Measurements from ENCODE around the gene GRIN3B.
"Not testable (repeated sequence)": the region's sequence is repeated elsewhere in the genome, so short reads cannot be mapped to it uniquely, and the experiment has no call there.

GRIN3B gene

DNA sequence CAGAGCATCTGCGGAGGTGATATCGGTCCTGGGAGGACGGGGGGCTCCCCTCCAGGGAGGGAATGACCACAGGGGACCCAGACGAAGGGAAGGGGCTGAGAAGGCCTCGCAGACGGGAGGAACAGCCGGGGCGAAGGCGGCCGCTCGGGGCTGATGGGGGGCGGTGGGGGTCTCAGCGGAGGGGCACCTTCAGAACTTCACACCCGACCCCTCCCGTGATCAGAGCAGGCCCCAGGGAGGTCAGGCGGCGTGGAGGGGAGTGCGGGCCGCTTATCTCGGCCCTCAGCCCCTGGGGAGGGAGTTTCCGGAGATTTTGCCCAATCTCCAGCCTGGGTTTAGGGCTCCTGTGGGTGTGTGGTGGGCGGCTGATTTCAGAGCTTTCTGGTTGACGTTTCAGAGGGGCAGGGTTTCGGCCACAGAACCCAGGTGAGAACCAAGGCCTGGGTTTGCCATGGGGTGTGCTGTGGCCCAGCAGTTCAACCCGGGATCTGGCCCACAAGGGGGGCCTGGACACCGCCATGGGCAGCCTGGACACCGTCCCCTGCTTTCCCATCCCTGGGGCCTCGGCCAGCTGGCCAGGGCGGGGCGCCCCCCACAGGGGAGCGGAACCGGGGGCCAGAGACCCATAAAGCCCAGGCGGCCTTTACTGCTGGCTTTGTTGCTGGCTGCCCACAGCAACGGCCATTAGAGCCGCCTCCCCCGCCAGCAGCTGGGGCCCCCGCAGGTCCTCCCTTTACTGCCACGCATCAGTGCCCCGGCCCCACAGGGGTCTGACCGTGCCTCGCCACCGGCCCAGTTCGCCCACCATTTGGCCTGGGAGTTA, 45.3 kb upstream of the GRIN3B start:
- H3K4me3 ChIP-seq (ENCODE audit: low read length) = no peak overlapping the region
- TF ChIP-seq, protein P1, sequence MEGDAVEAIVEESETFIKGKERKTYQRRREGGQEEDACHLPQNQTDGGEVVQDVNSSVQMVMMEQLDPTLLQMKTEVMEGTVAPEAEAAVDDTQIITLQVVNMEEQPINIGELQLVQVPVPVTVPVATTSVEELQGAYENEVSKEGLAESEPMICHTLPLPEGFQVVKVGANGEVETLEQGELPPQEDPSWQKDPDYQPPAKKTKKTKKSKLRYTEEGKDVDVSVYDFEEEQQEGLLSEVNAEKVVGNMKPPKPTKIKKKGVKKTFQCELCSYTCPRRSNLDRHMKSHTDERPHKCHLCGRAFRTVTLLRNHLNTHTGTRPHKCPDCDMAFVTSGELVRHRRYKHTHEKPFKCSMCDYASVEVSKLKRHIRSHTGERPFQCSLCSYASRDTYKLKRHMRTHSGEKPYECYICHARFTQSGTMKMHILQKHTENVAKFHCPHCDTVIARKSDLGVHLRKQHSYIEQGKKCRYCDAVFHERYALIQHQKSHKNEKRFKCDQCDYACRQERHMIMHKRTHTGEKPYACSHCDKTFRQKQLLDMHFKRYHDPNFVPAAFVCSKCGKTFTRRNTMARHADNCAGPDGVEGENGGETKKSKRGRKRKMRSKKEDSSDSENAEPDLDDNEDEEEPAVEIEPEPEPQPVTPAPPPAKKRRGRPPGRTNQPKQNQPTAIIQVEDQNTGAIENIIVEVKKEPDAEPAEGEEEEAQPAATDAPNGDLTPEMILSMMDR (conservative IDR thresholded peaks at IDR 0.05; ENCODE audit: low read length) = no peak
- DNase-seq (ENCODE audit: low read depth) = no peak

DNA sequence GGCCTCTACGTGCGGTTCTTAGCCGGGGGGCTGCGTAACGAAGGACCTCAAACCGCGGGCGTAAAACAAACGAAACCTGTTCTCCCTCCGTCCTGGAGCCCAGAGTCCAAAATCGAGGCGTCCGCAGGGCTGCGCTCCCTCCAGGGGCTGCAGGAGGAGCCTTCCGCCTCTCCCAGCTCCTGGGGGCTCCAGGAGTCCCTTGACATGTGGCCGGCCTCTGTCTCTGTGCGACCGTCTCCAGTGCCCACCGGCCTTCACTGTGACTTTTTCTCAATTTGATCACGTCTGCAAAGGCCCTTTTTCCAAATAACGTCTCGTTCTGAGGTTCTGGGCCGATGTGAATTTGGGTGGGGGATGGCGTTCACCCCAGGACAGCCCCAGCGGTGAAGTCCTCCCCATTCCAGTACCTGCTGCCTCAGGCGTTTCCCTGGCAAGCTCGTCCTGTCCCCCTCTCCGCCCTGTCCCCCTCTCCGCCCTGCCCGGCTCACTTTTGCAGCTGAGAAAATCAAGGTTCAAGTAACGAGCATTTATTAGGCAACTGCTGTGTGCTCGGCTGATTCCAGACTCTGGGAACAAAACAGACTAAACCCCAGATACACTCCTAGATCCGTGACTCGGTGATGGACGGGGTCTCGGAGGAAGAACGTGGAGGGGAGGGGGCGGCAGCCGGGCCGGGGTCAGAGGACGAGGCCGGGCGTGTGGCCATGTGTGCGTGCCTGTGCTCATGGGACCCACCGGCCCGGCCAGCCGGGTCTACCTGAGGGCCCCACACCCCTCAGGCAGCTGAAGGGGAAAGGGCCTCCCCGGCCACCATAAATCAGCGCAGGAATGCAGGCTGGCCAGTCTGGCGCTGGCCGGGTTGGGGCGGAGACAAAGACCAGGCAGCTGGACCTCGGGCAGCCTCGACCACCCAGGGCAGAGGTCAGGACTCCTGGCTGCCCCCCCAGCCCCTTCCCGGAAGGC, 44.1 kb upstream of the GRIN3B start:
- TF ChIP-seq, protein P1 (conservative IDR thresholded peaks at IDR 0.05; ENCODE audit: low read length) = no peak
- no peak overlapping the region for H3K4me3 ChIP-seq (ENCODE audit: low read length)
- no peak for DNase-seq (ENCODE audit: low read depth)

DNA sequence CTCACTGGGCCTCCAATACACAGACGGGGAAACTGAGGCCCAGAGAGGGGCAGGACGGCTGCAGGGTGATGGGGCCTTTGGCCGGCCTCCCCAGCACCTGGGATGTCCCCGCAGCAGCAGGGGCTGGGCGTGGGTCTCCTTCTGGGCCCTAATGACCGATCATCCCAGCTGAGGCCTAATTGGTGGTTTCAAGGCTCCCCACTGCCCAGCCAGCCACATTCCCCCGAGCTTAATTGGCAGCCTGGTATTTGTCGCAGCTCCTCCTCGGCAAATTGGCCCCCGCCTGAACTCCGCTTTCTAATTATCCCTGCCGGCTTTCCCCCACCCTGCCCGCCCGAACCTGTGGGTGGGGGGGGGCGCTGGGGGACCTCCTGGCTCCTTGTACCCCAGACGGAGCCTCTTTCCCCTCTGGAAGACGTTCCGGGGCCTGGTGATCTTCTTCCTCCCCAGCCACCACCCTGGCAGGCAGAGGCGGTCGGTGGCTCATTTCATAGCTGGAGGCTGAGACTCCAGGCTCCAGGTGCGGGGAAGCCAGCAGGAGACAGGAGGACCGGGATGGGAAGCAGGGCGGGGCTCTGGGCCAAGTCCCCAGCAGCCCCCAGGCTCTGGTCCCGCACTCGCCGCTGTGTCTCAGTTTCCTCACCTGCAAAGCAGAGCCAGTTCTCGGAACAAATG, 43.3 kb upstream of the GRIN3B start:
- peak; percentile 67 for DNase-seq (ENCODE audit: low read depth)
- TF ChIP-seq, protein P1 (conservative IDR thresholded peaks at IDR 0.05; ENCODE audit: low read length) = no peak
- no peak overlapping the region for H3K4me3 ChIP-seq (ENCODE audit: low read length)

DNA sequence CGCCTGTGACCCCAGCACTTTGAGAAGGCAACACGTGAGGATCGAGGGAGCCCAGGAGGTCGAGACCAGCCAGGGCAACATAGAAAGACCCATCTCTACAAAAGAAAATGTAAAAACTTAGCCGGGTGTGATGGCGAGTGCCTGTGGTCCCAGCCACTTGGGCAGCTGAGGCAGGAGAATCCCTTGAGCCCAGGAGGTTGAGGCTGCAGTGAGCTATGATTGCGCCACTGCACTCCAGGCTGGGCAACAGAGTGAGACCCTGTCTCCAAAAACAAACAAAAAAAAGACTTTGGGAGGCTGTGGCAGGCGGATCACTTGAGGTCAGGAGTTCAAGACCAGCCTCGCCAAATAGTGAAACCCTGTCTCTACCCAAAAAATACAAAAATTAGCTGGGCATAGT, 42.6 kb upstream of the GRIN3B start:
- not testable (repeated sequence) for H3K4me3 ChIP-seq (ENCODE audit: low read length); DNase-seq (ENCODE audit: low read depth)

DNA sequence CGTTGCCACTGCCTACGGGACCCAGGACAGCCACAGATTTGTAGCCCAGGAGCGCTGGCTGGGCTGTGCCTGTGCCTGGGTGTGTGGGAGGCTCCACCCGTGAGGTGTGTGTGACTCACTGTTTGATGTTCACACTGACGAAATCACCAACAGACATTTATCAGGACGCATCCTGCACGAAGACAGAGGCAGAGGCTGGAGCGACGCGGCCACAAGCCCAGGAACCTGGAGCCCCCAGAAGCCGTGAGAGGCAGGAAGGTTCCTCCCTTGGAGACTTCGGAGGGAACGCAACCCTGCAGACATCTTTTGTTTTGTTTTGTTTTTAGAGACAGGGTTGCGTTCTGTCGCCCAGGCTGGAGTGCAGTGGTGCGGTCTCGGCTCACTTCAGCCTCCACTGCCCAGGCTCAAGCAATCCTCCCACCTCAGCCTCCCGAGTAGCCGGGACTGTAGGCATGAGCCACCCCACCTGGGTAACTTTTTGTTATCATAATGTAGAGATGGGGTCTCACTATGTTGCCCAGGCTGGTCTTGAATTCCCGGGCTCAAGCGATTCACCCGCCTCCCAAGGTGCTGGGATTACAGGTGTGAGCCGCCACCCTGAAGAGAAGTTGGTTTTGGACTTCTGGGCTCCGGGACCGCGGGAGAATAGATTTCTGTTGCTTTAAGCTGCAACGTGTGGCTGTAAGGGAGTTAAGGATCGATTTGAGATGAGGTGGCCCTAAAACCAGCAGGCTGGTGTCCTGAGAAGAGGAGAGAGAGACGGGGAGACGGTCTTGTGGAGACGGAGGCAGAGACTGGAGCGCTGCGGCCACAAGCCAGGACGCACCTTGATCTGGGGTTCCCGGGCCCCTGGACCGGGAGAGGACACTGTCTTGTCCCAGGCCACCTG, 41.0 kb upstream of the GRIN3B start:
- DNase-seq (ENCODE audit: low read depth) = no peak
- TF ChIP-seq, protein P1 (conservative IDR thresholded peaks at IDR 0.05; ENCODE audit: low read length) = no peak
- H3K4me3 ChIP-seq (ENCODE audit: low read length) = no peak overlapping the region

DNA sequence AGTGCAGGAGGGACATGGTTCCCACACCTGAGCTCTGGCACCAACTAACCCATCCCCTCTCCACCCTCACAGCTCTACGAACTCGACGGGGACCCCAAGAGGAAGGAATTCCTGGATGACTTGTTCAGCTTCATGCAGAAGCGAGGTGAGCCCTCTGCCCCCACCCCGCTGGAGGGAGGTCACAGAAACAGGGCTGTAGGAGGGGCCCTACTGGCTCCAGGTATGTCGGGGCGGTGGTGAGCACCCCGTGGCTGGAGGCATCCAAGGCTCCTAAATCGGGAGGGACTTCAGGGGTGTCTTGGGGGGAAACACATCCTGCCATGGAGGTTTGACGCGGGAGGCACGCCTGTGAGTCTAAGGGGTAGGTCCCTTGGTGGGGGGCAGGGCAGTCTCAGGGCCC, 40.2 kb upstream of the GRIN3B start:
- TF ChIP-seq, protein P1 (conservative IDR thresholded peaks at IDR 0.05; ENCODE audit: low read length) = no peak
- no peak for DNase-seq (ENCODE audit: low read depth)
- H3K4me3 ChIP-seq (ENCODE audit: low read length) = no peak overlapping the region
